Measurements from ENCODE around the gene XK.

XK gene

GRCh38 chrX:37746218-37746941 is 60.8 kb downstream of the XK start:
- H3K27ac ChIP-seq (ENCODE audit: insufficient read depth, low read length, poor library complexity, severe bottlenecking), result no peak overlapping the region
- H3K36me3 ChIP-seq (ENCODE audit: control insufficient read depth, insufficient read depth, low read length), result no peaks in the 10 kb centered on the region
- H3K4me3 ChIP-seq (ENCODE audit: insufficient read depth, low read depth, low read length, poor library complexity, severe bottlenecking), result no peak overlapping the region
- no peaks in the 10 kb centered on the region for H3K4me1 ChIP-seq (ENCODE audit: control insufficient read depth, insufficient read depth, low read length, poor library complexity, severe bottlenecking)
- H3K9me3 ChIP-seq (ENCODE audit: control insufficient read depth, low read length), result no peaks in the 10 kb centered on the region
- DNase-seq, result no peak
- H3K27me3 ChIP-seq (replicated peaks; ENCODE audit: control insufficient read depth, insufficient read depth, low read length, poor library complexity, severe bottlenecking), result no peaks in the 10 kb centered on the region

GRCh38 chrX:37746951-37747350 is 61.4 kb downstream of the XK start:
- Histone ChIP-seq H3K27me3 (replicated peaks; ENCODE audit: control insufficient read depth, insufficient read depth, low read length, poor library complexity, severe bottlenecking) (no peaks in the 10 kb centered on the region), H3K4me1 (ENCODE audit: control insufficient read depth, insufficient read depth, low read length, poor library complexity, severe bottlenecking) (no peaks in the 10 kb centered on the region), H3K36me3 (ENCODE audit: control insufficient read depth, insufficient read depth, low read length) (no peaks in the 10 kb centered on the region), H3K9me3 (ENCODE audit: control insufficient read depth, low read length) (no peaks in the 10 kb centered on the region), H3K4me3 (ENCODE audit: insufficient read depth, low read depth, low read length, poor library complexity, severe bottlenecking) (no peak overlapping the region), H3K27ac (ENCODE audit: insufficient read depth, low read length, poor library complexity, severe bottlenecking) (no peak overlapping the region)
- DNase-seq, result no peak

DNA sequence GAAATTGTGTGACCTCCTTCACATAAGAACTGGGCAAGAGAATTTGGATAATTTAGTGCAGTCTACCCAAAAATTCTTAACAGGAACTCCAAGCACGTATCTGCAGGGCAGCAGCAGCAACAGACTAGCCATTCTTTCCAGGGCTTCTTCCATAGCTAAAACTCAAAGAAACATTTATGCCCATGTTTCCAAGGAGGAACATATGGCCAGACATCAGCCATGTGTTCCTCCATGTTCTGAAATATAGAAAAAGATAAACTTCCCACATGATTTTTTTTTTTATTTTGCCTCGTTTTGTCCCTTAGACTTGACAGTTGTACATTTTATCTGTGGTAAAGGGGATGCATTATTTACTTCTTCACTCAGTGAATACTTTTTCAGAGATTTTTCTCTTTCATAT is 66.7 kb downstream of the XK start:
- no peak overlapping the region for H3K27ac ChIP-seq (ENCODE audit: insufficient read depth, low read length, poor library complexity, severe bottlenecking)
- no peaks in the 10 kb centered on the region for H3K27me3 ChIP-seq (replicated peaks; ENCODE audit: control insufficient read depth, insufficient read depth, low read length, poor library complexity, severe bottlenecking)
- no peaks in the 10 kb centered on the region for H3K9me3 ChIP-seq (ENCODE audit: control insufficient read depth, low read length)
- no peak for DNase-seq
- peaks cover 23% of the 10 kb centered on the region for H3K4me1 ChIP-seq (ENCODE audit: control insufficient read depth, insufficient read depth, low read length, poor library complexity, severe bottlenecking)
- no peak overlapping the region for H3K4me3 ChIP-seq (ENCODE audit: insufficient read depth, low read depth, low read length, poor library complexity, severe bottlenecking)
- no peaks in the 10 kb centered on the region for H3K36me3 ChIP-seq (ENCODE audit: control insufficient read depth, insufficient read depth, low read length)

DNA sequence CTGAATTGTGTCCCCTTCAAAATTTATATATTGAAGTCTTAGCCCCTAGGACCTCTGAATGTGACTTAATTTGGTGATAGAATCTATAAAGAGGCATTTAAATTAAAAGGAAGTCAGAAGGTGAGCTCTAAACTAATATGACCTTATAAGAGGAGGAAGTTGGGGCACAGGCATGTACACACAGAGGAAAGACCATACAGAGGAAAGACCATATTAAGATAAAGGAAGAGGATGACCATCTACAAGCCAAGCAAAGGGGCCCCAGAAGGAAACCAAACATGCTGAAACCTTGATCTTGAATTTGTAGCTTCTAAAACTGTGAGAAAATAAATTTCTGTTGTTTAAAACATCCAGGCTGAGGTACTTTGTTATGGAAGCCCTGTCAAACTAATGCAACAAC is 67.3 kb downstream of the XK start:
- no peaks in the 10 kb centered on the region for H3K9me3 ChIP-seq (ENCODE audit: control insufficient read depth, low read length)
- no peak for DNase-seq
- H3K27me3 ChIP-seq (replicated peaks; ENCODE audit: control insufficient read depth, insufficient read depth, low read length, poor library complexity, severe bottlenecking), result no peaks in the 10 kb centered on the region
- peaks cover 23% of the 10 kb centered on the region for H3K4me1 ChIP-seq (ENCODE audit: control insufficient read depth, insufficient read depth, low read length, poor library complexity, severe bottlenecking)
- H3K27ac ChIP-seq (ENCODE audit: insufficient read depth, low read length, poor library complexity, severe bottlenecking), result no peak overlapping the region
- H3K4me3 ChIP-seq (ENCODE audit: insufficient read depth, low read depth, low read length, poor library complexity, severe bottlenecking), result no peak overlapping the region
- H3K36me3 ChIP-seq (ENCODE audit: control insufficient read depth, insufficient read depth, low read length), result no peaks in the 10 kb centered on the region

DNA sequence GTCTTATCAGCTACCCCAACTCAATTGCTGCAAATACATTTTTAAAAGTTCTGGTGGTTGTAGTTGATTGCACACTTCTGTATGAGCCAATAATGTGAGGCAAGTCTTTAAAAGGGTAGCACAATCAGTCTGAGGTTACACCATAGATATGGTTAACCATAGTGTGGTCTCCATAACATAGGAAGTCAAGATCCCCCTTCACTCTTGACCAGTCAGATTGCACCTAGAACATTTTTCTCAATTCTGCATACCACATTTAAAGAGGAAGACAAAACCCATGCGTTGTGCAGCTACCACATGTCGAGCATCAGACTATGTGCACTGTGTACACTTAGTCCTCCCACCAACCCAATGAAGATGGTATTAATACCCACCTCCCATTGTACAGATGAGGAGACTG is 67.8 kb downstream of the XK start:
- Histone ChIP-seq H3K27me3 (replicated peaks; ENCODE audit: control insufficient read depth, insufficient read depth, low read length, poor library complexity, severe bottlenecking) (no peaks in the 10 kb centered on the region), H3K27ac (ENCODE audit: insufficient read depth, low read length, poor library complexity, severe bottlenecking) (no peak overlapping the region), H3K36me3 (ENCODE audit: control insufficient read depth, insufficient read depth, low read length) (no peaks in the 10 kb centered on the region), H3K4me3 (ENCODE audit: insufficient read depth, low read depth, low read length, poor library complexity, severe bottlenecking) (no peak overlapping the region), H3K9me3 (ENCODE audit: control insufficient read depth, low read length) (no peaks in the 10 kb centered on the region), H3K4me1 (ENCODE audit: control insufficient read depth, insufficient read depth, low read length, poor library complexity, severe bottlenecking) (peaks cover 23% of the 10 kb centered on the region)
- DNase-seq, result no peak

- DNase-seq, result no peak
- H3K4me1 ChIP-seq (ENCODE audit: control insufficient read depth, insufficient read depth, low read length, poor library complexity, severe bottlenecking), result peaks cover 23% of the 10 kb centered on the region
These were observed 68.9 kb downstream of the XK start for GRCh38 chrX:37754516-37754915.

DNA sequence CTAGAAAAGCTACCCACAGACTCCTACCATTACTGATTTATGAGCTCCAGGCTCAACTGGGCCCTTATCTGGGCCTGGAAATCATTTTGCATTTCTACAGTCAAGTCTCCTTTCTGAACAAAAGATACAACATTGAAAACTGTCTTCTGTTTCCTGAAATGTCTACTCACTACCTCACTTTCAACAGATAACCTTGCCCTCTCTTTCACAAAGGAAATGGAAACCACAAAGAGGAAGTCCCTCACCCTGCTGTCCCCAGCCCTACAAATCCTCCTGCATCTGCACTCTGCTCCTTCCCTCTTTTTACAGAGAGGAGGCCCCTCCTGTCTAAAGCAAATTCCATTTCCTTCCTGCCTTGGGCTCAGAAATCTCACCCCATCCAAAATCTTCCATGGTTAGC is 69.4 kb downstream of the XK start:
- Histone ChIP-seq H3K4me3 (ENCODE audit: insufficient read depth, low read depth, low read length, poor library complexity, severe bottlenecking) (no peak overlapping the region), H3K4me1 (ENCODE audit: control insufficient read depth, insufficient read depth, low read length, poor library complexity, severe bottlenecking) (peaks cover 23% of the 10 kb centered on the region), H3K9me3 (ENCODE audit: control insufficient read depth, low read length) (no peaks in the 10 kb centered on the region), H3K27ac (ENCODE audit: insufficient read depth, low read length, poor library complexity, severe bottlenecking) (no peak overlapping the region), H3K36me3 (ENCODE audit: control insufficient read depth, insufficient read depth, low read length) (no peaks in the 10 kb centered on the region), H3K27me3 (replicated peaks; ENCODE audit: control insufficient read depth, insufficient read depth, low read length, poor library complexity, severe bottlenecking) (no peaks in the 10 kb centered on the region)
- DNase-seq, result peak in 2 of 3 donors; percentile 0 to 3

More at GRCh38 chrX:37754516-37754915, 68.9 kb downstream of the XK start:
- H3K27me3 ChIP-seq (replicated peaks; ENCODE audit: control insufficient read depth, insufficient read depth, low read length, poor library complexity, severe bottlenecking), result no peaks in the 10 kb centered on the region
- no peak overlapping the region for H3K4me3 ChIP-seq (ENCODE audit: insufficient read depth, low read depth, low read length, poor library complexity, severe bottlenecking)
- no peaks in the 10 kb centered on the region for H3K36me3 ChIP-seq (ENCODE audit: control insufficient read depth, insufficient read depth, low read length)
- no peak overlapping the region for H3K27ac ChIP-seq (ENCODE audit: insufficient read depth, low read length, poor library complexity, severe bottlenecking)
- H3K9me3 ChIP-seq (ENCODE audit: control insufficient read depth, low read length), result no peaks in the 10 kb centered on the region

DNA sequence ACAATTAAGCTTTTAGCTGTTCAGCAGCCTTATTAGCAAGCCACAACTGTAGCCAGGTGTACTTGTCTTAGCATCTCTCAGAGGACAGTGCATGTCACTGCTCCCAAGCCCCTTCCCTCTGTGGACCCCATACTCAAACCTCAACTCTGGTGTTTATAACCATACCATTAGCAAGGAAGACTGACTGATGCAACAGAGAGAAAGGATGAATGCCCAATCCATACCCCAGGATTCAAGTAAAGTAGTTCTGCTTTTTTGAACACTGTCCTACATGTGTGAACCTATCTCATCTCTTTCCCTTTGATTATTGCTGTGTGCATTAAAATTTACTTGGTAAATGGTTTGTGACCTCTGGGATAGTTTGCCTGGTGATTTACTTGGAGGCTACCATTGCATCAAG is 71.5 kb downstream of the XK start:
- DNase-seq, result no peak
- no peak overlapping the region for H3K27ac ChIP-seq (ENCODE audit: insufficient read depth, low read length, poor library complexity, severe bottlenecking)
- peaks cover 23% of the 10 kb centered on the region for H3K4me1 ChIP-seq (ENCODE audit: control insufficient read depth, insufficient read depth, low read length, poor library complexity, severe bottlenecking)
- no peaks in the 10 kb centered on the region for H3K9me3 ChIP-seq (ENCODE audit: control insufficient read depth, low read length)
- no peaks in the 10 kb centered on the region for H3K27me3 ChIP-seq (replicated peaks; ENCODE audit: control insufficient read depth, insufficient read depth, low read length, poor library complexity, severe bottlenecking)
- H3K4me3 ChIP-seq (ENCODE audit: insufficient read depth, low read depth, low read length, poor library complexity, severe bottlenecking), result no peak overlapping the region
- H3K36me3 ChIP-seq (ENCODE audit: control insufficient read depth, insufficient read depth, low read length), result no peaks in the 10 kb centered on the region

DNA sequence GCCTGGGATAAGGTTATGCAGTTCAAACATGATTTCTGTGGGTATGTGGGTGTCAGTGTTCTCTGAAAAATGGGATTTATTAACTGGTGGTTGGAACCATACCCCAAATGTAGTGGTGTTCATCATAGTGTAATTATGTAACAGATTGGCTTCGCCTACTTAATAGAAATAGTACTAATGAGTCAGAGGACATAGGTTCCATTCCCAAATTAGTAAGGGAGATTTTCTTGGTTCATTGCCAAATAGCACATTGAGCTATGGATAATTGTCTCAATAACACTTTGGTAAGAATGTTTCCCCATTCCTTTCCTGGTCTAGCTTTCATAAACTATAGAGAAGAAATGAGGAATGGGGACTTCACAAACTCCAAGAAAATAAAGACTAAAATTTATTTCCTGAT is 73.8 kb downstream of the XK start:
- Histone ChIP-seq H3K4me3 (ENCODE audit: insufficient read depth, low read depth, low read length, poor library complexity, severe bottlenecking) (no peak overlapping the region), H3K27me3 (replicated peaks; ENCODE audit: control insufficient read depth, insufficient read depth, low read length, poor library complexity, severe bottlenecking) (no peaks in the 10 kb centered on the region), H3K4me1 (ENCODE audit: control insufficient read depth, insufficient read depth, low read length, poor library complexity, severe bottlenecking) (peaks cover 11% of the 10 kb centered on the region), H3K9me3 (ENCODE audit: control insufficient read depth, low read length) (no peaks in the 10 kb centered on the region), H3K27ac (ENCODE audit: insufficient read depth, low read length, poor library complexity, severe bottlenecking) (no peak overlapping the region), H3K36me3 (ENCODE audit: control insufficient read depth, insufficient read depth, low read length) (no peaks in the 10 kb centered on the region)
- DNase-seq, result no peak

DNA sequence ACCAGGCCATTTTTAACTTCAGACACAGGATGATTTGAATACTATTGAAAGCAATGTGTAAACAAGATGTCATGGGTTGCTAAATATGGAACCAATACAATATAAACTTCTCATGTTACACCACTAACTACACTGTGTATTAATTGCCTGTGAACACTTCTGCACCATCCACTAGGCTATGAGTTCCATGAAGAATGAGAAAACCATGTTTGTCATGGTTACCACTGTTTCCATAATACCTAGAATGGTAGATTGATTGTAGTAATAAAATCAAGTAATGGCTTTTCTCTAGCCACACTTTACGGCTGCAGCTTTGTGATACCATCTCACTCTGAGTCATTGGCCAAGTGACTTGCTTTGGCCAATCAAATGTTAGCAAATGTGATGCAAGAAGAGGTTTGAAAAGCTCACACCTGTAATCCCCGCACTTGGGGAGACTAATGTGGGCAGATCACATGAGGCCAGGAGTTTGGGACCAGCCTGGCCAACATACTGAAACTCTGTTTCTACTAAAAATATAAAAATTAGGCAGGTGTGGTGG is 74.4 kb downstream of the XK start:
- Histone ChIP-seq H3K9me3 (ENCODE audit: control insufficient read depth, low read length) (no peaks in the 10 kb centered on the region), H3K27me3 (replicated peaks; ENCODE audit: control insufficient read depth, insufficient read depth, low read length, poor library complexity, severe bottlenecking) (no peaks in the 10 kb centered on the region), H3K36me3 (ENCODE audit: control insufficient read depth, insufficient read depth, low read length) (no peaks in the 10 kb centered on the region), H3K4me3 (ENCODE audit: insufficient read depth, low read depth, low read length, poor library complexity, severe bottlenecking) (no peak overlapping the region), H3K4me1 (ENCODE audit: control insufficient read depth, insufficient read depth, low read length, poor library complexity, severe bottlenecking) (peaks cover 5% of the 10 kb centered on the region), H3K27ac (ENCODE audit: insufficient read depth, low read length, poor library complexity, severe bottlenecking) (no peak overlapping the region)
- no peak for DNase-seq
